Osteoblast (primary cell): ENCODE measurements around the gene BRF1. TPM values are rescaled to one million over a fixed set of nuclear protein-coding genes. Genes with fewer than 3 reads are reported as not detected.

Experiments
- DNase-seq: peaks from one replicate; pipeline ENCODE4 v3.0.0; 2011; ENCODE audit warnings: low spot score, mixed read lengths; ENCODE audit not compliant: insufficient read length; ENCODE audit errors: missing footprints
- H2AFZ ChIP-seq: 2 replicates; pipeline ENCODE4 v1.6.0; 2011; ENCODE audit warnings: mild to moderate bottlenecking, low read length
- H3K27ac ChIP-seq: 2 replicates; pipeline ENCODE4 v1.5.1; 2011; ENCODE audit warnings: mild to moderate bottlenecking, low read depth, low read length, moderate library complexity
- H3K27me3 ChIP-seq: 2 replicates; pipeline ENCODE4 v1.6.0; 2012; ENCODE audit warnings: mild to moderate bottlenecking, control low read depth, inconsistent platforms, low read length, moderate library complexity; ENCODE audit not compliant: insufficient read depth
- H3K36me3 ChIP-seq: 2 replicates; pipeline ENCODE4 v1.5.1; 2011; ENCODE audit warnings: mild to moderate bottlenecking, low read length, control low read depth, moderate library complexity; ENCODE audit not compliant: insufficient read depth
- H3K4me1 ChIP-seq: 2 replicates; pipeline ENCODE4 v1.5.1; 2011; ENCODE audit warnings: mild to moderate bottlenecking, low read length, control low read depth, moderate library complexity; ENCODE audit not compliant: insufficient read depth
- H3K4me2 ChIP-seq: 2 replicates; pipeline ENCODE4 v1.6.0; 2011; ENCODE audit warnings: mild to moderate bottlenecking, low read length; ENCODE audit not compliant: insufficient read depth
- H3K4me3 ChIP-seq: fragments of 200-600 bp; sonication (generic); 3 replicates; pipeline ENCODE4 v1.5.1; 2012; ENCODE audit warnings: mild to moderate bottlenecking, low read length, inconsistent platforms; ENCODE audit not compliant: insufficient read depth
- H3K79me2 ChIP-seq: 2 replicates; pipeline ENCODE4 v1.6.0; 2012; ENCODE audit warnings: mild to moderate bottlenecking, low read length, control low read depth, inconsistent platforms; ENCODE audit not compliant: insufficient read depth
- H3K9me3 ChIP-seq: 2 replicates; pipeline ENCODE4 v1.5.1; 2011; ENCODE audit warnings: low read depth, low read length, control low read depth
- H4K20me1 ChIP-seq: 2 replicates; pipeline ENCODE4 v1.6.0; 2012; ENCODE audit warnings: mild to moderate bottlenecking, low read length, control low read depth; ENCODE audit not compliant: insufficient read depth
- total RNA-seq: library from RNA; depleted of rRNA; stranded (reverse); fragments of >200 nt; gene quantifications from 2 replicates; pipeline ENCODE4 v1.2.3, GENCODE V29; 2012
- TF ChIP-seq, protein P1 (sequence below): IDR thresholded peaks from 2 replicates; pipeline ENCODE4 v1.5.1; 2011; ENCODE audit warnings: mild to moderate bottlenecking, low read depth, low read length, moderate library complexity; ENCODE audit errors: extremely low read depth

BRF1 gene
- total RNA-seq, 1 donor = 34.4 TPM

DNA sequence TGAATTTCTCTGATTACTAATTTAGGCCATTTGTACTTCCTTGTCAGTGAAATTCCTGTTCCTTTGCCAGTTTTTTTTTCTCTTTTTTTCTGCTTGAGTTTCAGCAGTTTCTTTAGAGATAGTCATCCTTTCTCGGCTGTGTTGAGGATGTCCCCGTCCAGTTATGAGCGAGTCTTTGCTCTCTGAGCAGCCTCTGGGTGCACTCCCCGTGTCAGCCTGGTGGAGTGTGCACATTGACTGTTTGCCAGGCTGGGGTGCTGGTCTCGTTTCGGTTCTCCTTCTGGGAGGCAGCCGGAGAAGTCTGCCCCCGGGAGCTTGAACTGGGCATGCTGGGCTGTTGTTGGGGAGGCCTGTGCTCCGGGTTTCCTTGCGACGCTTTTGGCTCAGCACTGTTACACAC lies 16.7 kb upstream of the BRF1 start:
- Histone ChIP-seq H3K27me3 (no peaks in the 10 kb centered on the region), H3K79me2 (peaks cover 61% of the 10 kb centered on the region), H3K4me1 (peaks cover 16% of the 10 kb centered on the region), H3K27ac (no peak overlapping the region), H3K4me2 (peak overlapping the region; percentile 28), H2AFZ (peak overlapping the region; percentile 12), H3K36me3 (no peaks in the 10 kb centered on the region), H3K9me3 (no peaks in the 10 kb centered on the region), H3K4me3 (peak overlapping the region; percentile 8), H4K20me1 (peaks cover 22% of the 10 kb centered on the region)
- DNase-seq = peak; percentile 98
- TF ChIP-seq, protein P1, sequence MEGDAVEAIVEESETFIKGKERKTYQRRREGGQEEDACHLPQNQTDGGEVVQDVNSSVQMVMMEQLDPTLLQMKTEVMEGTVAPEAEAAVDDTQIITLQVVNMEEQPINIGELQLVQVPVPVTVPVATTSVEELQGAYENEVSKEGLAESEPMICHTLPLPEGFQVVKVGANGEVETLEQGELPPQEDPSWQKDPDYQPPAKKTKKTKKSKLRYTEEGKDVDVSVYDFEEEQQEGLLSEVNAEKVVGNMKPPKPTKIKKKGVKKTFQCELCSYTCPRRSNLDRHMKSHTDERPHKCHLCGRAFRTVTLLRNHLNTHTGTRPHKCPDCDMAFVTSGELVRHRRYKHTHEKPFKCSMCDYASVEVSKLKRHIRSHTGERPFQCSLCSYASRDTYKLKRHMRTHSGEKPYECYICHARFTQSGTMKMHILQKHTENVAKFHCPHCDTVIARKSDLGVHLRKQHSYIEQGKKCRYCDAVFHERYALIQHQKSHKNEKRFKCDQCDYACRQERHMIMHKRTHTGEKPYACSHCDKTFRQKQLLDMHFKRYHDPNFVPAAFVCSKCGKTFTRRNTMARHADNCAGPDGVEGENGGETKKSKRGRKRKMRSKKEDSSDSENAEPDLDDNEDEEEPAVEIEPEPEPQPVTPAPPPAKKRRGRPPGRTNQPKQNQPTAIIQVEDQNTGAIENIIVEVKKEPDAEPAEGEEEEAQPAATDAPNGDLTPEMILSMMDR = no peak

DNA sequence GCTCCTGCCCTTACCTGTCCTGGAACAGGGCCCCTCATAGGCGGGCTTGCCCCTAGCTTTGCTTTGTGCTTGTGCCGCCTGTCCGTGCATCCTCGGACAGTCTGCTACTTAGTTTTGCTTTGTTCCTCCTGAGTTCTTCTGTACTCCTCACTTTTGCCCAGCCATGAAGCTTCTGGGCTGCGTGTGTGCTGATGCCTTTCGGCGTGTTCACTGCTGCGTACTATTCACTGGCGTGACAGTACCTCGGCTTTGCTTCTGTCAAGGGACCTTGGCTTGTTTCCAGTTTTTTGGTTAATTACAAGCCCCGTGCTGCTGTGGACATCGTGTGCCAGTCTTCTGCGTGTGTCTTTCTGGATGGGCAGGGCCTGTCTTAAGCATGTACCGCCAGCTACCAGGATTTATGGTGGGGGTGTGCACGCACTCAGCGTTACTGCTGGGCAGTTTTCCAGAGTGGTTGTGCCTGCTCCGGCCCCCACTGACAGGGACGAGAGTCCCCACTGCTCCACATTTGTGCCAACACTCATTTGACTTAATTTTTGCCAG lies 16.2 kb upstream of the BRF1 start:
- Histone ChIP-seq H3K79me2 (peaks cover 58% of the 10 kb centered on the region), H2AFZ (no peak overlapping the region), H3K9me3 (no peaks in the 10 kb centered on the region), H4K20me1 (peaks cover 22% of the 10 kb centered on the region), H3K4me3 (no peak overlapping the region), H3K27me3 (no peaks in the 10 kb centered on the region), H3K4me1 (peaks cover 15% of the 10 kb centered on the region), H3K36me3 (no peaks in the 10 kb centered on the region), H3K4me2 (peak overlapping the region; percentile 28), H3K27ac (no peak overlapping the region)
- TF ChIP-seq, protein P1 = no peak
- peak; percentile 80 for DNase-seq

DNA sequence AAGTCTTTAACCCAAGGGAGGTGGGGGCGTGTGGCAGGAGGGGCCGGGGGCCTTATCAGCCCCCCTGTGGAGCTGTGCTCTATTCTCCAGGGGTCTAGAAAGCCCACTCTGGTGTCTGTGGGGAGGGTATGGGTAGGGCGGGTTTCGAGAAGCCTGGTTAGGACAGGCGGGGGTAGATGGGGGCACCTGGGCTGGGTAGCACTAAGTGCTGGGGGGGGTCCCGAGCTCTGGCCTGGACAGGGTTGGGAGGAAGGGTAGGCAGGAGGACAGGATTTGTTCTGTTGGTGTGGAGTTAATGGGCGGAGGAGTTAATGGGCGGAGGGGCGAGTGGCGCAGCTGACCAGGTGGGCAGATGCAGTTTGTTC lies 15.8 kb upstream of the BRF1 start:
- Histone ChIP-seq H3K79me2 (peaks cover 56% of the 10 kb centered on the region), H3K36me3 (no peaks in the 10 kb centered on the region), H3K4me1 (peaks cover 15% of the 10 kb centered on the region), H3K9me3 (no peaks in the 10 kb centered on the region), H3K27me3 (no peaks in the 10 kb centered on the region), H4K20me1 (peaks cover 22% of the 10 kb centered on the region), H3K4me2 (no peak overlapping the region), H3K4me3 (no peak overlapping the region), H3K27ac (no peak overlapping the region), H2AFZ (no peak overlapping the region)
- no peak for DNase-seq
- TF ChIP-seq, protein P1 = no peak

DNA sequence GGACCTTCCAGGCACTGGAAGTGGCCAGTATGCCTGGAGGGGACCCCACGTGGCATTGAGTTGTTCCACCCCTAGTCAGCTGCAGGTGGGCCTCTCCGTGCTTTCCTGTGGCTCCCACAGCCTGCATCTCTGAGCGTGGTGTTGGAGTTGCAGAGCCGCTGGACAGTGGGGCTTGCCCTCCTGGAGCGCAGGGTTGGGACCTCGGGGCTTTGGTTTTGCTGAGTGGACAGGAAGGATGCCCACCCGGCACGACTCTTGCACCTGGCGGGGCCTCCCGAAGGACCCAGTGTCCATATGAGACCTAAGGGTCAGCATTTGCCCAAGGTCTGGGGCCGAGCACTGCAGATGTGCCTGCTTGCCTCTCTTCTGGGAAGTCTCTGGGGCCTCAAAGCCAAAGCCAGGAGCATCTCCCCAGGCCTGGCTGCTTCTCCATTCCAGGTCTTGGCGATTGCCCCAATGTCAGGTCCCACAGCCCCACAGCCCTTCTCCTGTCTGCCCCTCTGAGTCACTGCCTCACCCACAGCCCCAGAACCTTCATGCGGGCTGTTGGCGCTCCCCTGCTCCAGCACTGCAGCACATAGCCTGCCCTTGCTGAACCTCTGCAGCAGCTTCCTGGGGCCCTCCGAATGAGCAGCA lies 15.3 kb upstream of the BRF1 start:
- Histone ChIP-seq H3K4me2 (peak overlapping the region; percentile 91), H3K27ac (no peak overlapping the region), H3K79me2 (peaks cover 51% of the 10 kb centered on the region), H2AFZ (no peak overlapping the region), H3K9me3 (no peaks in the 10 kb centered on the region), H3K36me3 (no peaks in the 10 kb centered on the region), H3K4me3 (peak overlapping the region; percentile 77), H3K27me3 (no peaks in the 10 kb centered on the region), H4K20me1 (peaks cover 22% of the 10 kb centered on the region), H3K4me1 (peaks cover 15% of the 10 kb centered on the region)
- peak; percentile 88 for DNase-seq
- TF ChIP-seq, protein P1 = no peak
